VCaP (cell line): ENCODE measurements around the gene FAM131B.
A peak's percentile ranks its signal among the peaks of the same experiment; 100 is the strongest.

Experiments
- H3K27ac ChIP-seq: fragments of 450-650 bp; 2 replicates; pipeline ENCODE4 v1.5.1; 2017
- TF ChIP-seq, protein P1 (sequence below): fragments of 450-650 bp; conservative IDR thresholded peaks from 2 replicates; pipeline ENCODE4 v1.5.1; 2017; ENCODE audit warnings: mild to moderate bottlenecking, moderate library complexity

Gene FAM131B

DNA sequence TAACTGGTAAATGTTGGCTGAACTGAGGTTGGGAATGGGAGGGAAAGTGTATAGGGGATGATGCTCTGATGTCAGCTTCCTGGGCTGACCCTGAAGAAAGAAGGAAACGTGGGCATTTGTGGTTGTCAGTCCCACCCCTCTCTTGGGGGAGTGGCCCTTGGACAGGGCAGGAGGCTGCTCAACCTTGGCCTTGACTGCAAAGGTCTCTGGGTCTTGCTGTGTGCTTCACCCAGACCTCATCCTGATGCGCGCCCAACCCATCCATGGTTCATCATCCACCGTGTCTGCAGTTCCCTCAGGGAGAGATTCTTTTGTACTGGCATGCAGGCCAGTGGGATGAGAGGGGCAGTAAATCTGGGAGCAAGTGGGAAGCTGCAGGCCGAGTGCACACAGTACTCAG, 13.9 kb upstream of the FAM131B start:
- TF ChIP-seq, protein P1, sequence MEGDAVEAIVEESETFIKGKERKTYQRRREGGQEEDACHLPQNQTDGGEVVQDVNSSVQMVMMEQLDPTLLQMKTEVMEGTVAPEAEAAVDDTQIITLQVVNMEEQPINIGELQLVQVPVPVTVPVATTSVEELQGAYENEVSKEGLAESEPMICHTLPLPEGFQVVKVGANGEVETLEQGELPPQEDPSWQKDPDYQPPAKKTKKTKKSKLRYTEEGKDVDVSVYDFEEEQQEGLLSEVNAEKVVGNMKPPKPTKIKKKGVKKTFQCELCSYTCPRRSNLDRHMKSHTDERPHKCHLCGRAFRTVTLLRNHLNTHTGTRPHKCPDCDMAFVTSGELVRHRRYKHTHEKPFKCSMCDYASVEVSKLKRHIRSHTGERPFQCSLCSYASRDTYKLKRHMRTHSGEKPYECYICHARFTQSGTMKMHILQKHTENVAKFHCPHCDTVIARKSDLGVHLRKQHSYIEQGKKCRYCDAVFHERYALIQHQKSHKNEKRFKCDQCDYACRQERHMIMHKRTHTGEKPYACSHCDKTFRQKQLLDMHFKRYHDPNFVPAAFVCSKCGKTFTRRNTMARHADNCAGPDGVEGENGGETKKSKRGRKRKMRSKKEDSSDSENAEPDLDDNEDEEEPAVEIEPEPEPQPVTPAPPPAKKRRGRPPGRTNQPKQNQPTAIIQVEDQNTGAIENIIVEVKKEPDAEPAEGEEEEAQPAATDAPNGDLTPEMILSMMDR = no peak
- H3K27ac ChIP-seq = no peak overlapping the region

DNA sequence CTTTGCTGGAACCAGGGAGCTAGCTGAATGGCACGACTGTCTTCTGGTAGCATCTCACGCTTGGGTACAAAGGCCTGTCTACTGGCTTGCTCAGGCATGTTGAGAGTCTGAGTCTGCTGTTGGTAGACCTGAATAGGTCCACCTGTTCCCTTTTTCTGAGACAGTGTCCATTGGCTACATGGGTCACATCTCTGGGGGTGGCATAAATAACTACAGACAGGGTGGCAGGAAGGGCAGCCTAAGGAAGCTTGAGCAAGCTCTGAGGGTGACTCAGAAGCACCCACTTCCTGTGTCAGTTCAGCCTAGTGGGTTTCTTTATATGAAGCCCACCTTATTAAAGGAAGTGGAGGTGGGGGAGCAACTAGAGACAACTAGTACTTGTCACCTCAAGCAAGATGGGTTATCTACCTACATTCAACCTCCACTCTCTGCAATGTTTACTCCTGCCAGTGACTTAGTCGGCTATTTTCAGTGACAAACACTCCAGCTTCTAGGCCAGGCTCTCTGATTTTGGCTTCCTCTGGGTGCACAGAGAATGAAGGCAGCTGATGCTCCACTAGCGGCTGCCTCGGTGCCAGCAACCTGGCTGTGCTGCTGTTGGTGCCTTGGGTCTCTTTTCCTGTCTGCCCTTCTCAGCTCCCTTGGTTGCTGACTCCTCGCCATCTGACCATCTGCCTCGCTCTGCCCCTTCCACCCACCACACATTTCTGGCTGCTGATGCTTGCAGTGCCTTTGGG, 13.0 kb upstream of the FAM131B start:
- TF ChIP-seq, protein P1 = no peak
- no peak overlapping the region for H3K27ac ChIP-seq

DNA sequence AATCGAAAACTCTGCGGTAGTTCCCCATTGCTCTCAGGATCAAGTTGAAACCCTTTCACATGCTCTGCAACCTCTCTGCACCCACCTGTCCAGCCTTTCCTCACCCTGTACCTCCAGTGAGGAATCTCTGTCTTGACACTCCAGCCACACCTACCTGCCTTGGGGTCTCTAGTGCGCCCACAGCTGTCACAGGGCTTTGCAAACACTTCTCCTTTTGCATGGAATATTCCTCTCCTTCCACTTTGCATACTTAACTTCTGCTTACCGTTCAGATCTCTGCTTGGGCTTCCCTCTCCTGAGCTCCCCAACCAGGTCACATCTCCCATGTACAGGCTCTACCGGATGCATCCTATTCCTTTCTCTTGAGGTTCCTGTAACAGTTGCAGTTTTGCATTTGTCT, 12.0 kb upstream of the FAM131B start:
- TF ChIP-seq, protein P1 = no peak
- H3K27ac ChIP-seq = no peak overlapping the region

DNA sequence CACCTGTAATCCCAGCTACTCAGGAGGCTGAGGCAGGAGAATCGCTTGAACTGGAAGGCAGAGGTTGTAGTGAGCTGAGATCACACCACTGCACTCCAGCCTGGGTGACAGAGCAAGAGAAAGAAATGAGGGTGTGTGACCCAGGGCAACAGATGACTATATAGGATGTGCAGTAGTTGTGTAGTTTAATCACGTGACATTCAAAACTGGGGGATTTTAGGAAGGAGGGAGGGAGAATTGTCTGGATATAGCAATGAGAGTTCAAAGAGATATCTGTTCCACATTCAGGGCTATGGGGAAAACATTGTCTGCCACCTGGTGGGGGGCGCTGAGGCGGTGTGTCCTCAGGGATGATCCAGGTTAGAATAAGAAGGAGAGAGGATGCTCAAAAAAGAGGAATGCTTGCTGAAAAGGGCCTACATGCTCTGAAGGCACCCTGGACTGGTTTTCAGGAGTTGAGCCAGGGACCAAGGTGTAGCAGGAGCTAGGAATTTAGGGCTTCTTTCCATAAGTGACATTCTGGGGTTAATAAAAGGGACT, 10.8 kb upstream of the FAM131B start:
- TF ChIP-seq, protein P1 = peak; percentile 34

DNA sequence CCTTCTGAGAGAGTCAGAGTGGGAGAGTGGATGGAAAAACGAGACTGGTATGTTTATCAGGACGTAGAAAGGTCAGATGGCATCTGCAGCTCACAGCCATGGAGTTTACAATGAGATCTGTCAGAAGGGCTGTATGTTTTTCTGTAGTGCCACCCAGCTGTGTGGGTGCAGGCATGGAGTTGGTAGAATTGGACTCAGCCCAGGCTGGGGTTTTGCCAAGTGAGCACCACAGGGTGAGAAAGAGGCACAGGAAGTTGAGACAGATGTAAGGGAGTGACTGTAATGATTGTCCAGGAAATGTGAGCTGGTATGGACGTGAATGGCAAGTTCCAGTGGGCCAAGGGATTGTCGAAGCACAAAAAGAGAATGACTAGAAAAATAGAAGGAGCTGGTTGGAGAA, 9.6 kb upstream of the FAM131B start:
- TF ChIP-seq, protein P1 = no peak; the same call in 1 of the 2 replicates
- H3K27ac ChIP-seq = peak overlapping the region; percentile 60; the same call in 1 of the 2 replicates

More for the DNA sequence above, 10.8 kb upstream of the FAM131B start:
- H3K27ac ChIP-seq = no peak overlapping the region; the same call in 1 of the 2 replicates

DNA sequence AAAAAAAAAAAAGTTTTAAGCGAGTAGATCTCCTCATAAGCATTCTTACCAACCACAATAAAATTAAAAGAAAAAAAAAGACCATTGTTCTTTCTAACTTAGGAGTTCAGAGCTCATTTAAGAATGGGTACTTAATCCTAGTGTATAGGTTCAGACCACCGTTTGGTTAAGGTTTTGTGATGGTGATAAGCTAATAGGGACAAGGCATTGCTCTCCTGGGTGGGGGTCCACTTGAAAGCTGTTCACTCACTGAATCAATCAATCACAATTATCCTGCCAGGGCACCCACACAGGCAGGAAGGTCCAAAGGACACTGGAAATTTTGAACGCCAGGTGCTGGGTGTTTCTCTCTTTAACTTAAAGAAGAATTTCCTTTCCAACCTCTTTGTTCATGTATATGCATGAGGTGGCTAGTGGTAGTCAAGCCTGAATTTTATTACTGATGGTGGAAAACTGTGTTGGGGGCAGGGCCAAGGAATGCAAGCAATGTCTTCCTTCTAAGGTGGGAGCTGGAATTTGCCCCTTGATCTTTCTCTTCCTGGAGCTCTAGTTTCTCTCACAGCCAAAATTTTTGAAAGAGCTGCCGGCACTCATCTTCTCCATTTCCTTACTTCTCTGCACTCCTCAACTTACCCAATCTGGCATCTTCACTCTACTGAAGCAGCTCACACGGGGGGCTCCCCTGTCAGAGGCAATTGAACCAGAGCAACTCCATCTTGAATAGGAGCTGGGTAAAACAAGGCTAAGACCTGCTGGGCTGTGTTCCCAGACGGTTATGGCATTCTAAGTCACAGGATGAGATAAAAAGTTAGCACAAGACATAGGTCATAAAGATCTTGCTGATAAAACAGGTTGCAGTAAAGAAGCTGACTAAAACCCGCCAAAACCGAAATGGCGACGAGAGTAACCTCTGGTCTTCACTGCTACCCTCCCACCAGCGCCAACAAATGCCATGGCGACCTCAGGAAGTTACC, 7.5 kb upstream of the FAM131B start:
- peak overlapping the region; percentile 60 for H3K27ac ChIP-seq
- TF ChIP-seq, protein P1 = no peak

DNA sequence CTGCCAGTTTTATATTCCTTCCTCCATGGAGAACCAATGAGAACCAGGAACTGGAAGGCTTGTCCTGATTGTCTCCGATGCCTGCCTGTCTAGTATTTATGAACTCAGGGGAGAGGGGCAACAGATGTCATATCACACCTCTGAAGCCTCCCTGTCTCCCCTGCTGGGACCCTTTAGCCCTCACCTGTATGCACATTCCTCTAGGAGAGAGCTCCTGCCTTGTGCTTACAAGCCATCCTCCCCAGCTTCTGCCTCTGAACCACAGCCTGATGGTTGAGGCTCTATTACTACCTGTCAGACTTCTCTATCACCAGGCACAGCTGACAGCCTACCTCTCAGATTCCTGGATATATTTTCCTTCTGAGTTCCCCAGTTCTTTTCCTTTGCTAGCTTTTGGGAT, 5.9 kb upstream of the FAM131B start:
- H3K27ac ChIP-seq = peak overlapping the region; percentile 53; the same call in 1 of the 2 replicates
- TF ChIP-seq, protein P1 = no peak
